ENCODE data around the gene EPN2. TPM values are rescaled to one million over a fixed set of nuclear protein-coding genes. Genes with fewer than 3 reads are reported as not detected.

EPN2 gene
- total RNA-seq, 4 donors from 2014 or later: 18.9 to 31.8 (median 26.2) TPM

GRCh38 chr17:19328441-19329061 is 91.4 kb downstream of the EPN2 start:
- TF ChIP-seq, protein P1, sequence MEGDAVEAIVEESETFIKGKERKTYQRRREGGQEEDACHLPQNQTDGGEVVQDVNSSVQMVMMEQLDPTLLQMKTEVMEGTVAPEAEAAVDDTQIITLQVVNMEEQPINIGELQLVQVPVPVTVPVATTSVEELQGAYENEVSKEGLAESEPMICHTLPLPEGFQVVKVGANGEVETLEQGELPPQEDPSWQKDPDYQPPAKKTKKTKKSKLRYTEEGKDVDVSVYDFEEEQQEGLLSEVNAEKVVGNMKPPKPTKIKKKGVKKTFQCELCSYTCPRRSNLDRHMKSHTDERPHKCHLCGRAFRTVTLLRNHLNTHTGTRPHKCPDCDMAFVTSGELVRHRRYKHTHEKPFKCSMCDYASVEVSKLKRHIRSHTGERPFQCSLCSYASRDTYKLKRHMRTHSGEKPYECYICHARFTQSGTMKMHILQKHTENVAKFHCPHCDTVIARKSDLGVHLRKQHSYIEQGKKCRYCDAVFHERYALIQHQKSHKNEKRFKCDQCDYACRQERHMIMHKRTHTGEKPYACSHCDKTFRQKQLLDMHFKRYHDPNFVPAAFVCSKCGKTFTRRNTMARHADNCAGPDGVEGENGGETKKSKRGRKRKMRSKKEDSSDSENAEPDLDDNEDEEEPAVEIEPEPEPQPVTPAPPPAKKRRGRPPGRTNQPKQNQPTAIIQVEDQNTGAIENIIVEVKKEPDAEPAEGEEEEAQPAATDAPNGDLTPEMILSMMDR (IDR thresholded peaks at IDR 0.05 in 4 of 5, conservative IDR thresholded peaks at IDR 0.05 in 1 of 5): no peak
- Histone ChIP-seq H3K36me3 (no peaks in the 10 kb centered on the region), H3K9me3 (no peaks in the 10 kb centered on the region), H3K27ac (no peak overlapping the region), H3K27me3 (no peaks in the 10 kb centered on the region), H3K4me3 (no peak overlapping the region), H3K4me1 (peaks cover 0 to 9% of the 10 kb centered on the region in 2 donors)
- in situ Hi-C loops (cut with MboI; ENCODE audit: low sequenced_read_pairs in 4 of 4): no loop called here
- DNase-seq (no peak), ATAC-seq (no peak)
- intact Hi-C loops (cut with DNase I; ENCODE audit: low total_unique reads): no loop called here

DNA sequence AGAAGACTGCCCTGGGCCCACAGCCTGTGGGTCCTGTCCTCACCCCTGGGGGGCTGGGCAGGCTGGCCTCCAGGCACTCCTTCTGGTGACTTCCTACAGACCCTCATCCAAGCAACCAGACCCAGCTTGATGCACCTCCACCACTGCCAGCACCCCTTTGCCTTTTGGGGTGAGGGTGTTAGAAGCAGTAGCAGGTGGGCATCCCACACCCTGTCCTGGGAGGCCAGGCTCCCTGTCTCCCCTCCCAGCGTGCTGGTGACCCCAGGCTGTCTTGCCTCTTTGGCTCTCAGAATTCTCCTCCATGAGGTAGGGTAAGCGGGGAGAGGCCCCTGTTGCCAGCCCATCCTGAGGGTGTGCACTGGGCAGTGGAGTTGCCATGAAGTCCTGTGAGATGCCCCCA is 92.0 kb downstream of the EPN2 start:
- intact Hi-C loops (cut with DNase I; ENCODE audit: low total_unique reads): no loop called here
- TF ChIP-seq, protein P1 (IDR thresholded peaks at IDR 0.05 in 4 of 5, conservative IDR thresholded peaks at IDR 0.05 in 1 of 5): no peak
- no peak for TF ChIP-seq POLR2A (IDR thresholded peaks at IDR 0.05)
- DNase-seq: no peak
- in situ Hi-C loops (cut with MboI; ENCODE audit: low sequenced_read_pairs in 4 of 4): no loop called here
- no peak for ATAC-seq
- Histone ChIP-seq H3K27ac (no peak overlapping the region), H3K36me3 (no peaks in the 10 kb centered on the region), H3K27me3 (no peaks in the 10 kb centered on the region), H3K4me3 (no peak overlapping the region), H3K9me3 (no peaks in the 10 kb centered on the region), H3K4me1 (peaks cover 0 to 9% of the 10 kb centered on the region in 2 donors)

DNA sequence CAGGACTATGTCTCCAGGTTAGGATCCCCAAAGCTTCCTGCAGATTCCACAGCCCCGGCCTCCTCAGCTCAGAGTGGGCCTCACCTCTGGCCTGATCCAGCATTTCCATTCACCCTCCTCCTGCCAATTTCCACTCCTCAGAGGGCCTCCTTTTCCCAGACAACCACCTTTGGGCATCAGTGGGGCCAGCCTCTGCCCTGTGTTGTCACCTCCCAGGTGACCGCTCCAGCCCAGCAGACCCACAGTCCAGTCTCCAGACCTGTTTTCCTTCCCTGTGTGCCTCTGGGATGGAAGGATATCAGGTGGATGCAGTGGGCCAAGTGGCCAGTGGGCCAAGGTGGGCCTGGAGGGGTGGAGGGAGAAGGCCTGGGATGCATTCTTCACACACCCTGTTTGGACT is 92.7 kb downstream of the EPN2 start:
- intact Hi-C loops (cut with DNase I; ENCODE audit: low total_unique reads): no loop called here
- TF ChIP-seq, protein P1 (IDR thresholded peaks at IDR 0.05 in 4 of 5, conservative IDR thresholded peaks at IDR 0.05 in 1 of 5): no peak
- TF ChIP-seq POLR2A (IDR thresholded peaks at IDR 0.05): no peak
- DNase-seq (no peak), ATAC-seq (no peak)
- H3K36me3 ChIP-seq: no peaks in the 10 kb centered on the region
- no peak overlapping the region for H3K4me3 ChIP-seq
- peaks cover 0 to 9% of the 10 kb centered on the region in 2 donors for H3K4me1 ChIP-seq
- no peak overlapping the region for H3K27ac ChIP-seq
- no peaks in the 10 kb centered on the region for H3K27me3 ChIP-seq
- H3K9me3 ChIP-seq: no peaks in the 10 kb centered on the region
- in situ Hi-C loops (cut with MboI; ENCODE audit: low sequenced_read_pairs in 4 of 4): no loop called here

DNA sequence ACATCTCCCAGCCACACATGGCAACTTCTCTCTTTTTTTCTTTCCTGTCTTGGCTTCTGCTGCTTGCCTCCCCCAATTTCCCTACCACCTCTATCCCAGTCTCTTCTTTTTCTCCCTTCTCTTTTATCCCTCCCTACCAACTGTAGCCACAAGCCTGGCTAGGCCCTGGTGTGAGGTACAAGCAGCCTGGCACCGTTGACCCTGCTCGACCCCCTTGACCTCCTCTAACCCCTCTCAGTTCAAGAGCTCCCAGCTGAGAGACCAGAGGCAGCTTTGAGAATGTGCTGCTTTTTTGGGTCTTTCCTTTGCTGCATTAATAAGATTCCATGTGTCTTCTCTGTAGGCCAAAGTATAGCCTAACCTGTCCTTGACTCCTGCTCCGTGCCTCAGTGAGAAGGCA is 93.1 kb downstream of the EPN2 start:
- DNase-seq (no peak), ATAC-seq (no peak)
- H3K27me3 ChIP-seq: no peaks in the 10 kb centered on the region
- no peak overlapping the region for H3K27ac ChIP-seq
- H3K4me1 ChIP-seq: peaks cover 0 to 9% of the 10 kb centered on the region in 2 donors
- H3K9me3 ChIP-seq: no peaks in the 10 kb centered on the region
- no peaks in the 10 kb centered on the region for H3K36me3 ChIP-seq
- H3K4me3 ChIP-seq: no peak overlapping the region
- in situ Hi-C loops (cut with MboI; ENCODE audit: low sequenced_read_pairs in 4 of 4): no loop called here
- TF ChIP-seq, protein P1 (IDR thresholded peaks at IDR 0.05 in 4 of 5, conservative IDR thresholded peaks at IDR 0.05 in 1 of 5): no peak
- no peak for TF ChIP-seq POLR2A (IDR thresholded peaks at IDR 0.05)
- intact Hi-C loops (cut with DNase I; ENCODE audit: low total_unique reads): no loop called here

DNA sequence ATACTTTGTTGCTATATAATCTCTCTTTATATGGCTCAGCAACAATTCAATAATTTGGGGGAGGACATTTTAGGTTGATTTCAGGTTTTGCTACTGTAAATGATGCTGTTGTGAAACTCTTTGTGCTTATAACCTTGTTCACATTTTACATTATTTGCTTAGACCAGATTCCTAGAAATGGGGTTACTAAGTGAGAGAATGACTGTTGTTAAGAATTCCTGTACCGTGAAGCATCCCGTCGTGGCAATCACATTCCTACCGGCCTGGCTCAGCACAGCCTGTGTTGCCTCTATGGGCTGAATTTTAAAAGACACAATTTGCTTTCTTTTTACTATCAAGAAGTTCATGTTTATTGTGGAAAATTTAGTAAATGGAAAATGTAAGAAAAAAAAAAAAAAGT is 94.0 kb downstream of the EPN2 start:
- Histone ChIP-seq H3K4me1 (peaks cover 6 to 13% of the 10 kb centered on the region in 2 donors), H3K27ac (no peak overlapping the region), H3K4me3 (no peak overlapping the region), H3K27me3 (no peaks in the 10 kb centered on the region), H3K36me3 (no peaks in the 10 kb centered on the region), H3K9me3 (no peaks in the 10 kb centered on the region)
- in situ Hi-C loops (cut with MboI; ENCODE audit: low sequenced_read_pairs in 4 of 4): no loop called here
- TF ChIP-seq POLR2A (IDR thresholded peaks at IDR 0.05): no peak
- TF ChIP-seq, protein P1 (IDR thresholded peaks at IDR 0.05 in 4 of 5, conservative IDR thresholded peaks at IDR 0.05 in 1 of 5): no peak
- intact Hi-C loops (cut with DNase I; ENCODE audit: low total_unique reads): no loop called here
- ATAC-seq: no peak
- no peak for DNase-seq
